Heart right ventricle (tissue), 16 donors: ENCODE data around the gene PCBP3. TPM values are rescaled to one million over a fixed set of nuclear protein-coding genes. Genes with fewer than 3 reads are reported as not detected.

Source experiments
- ATAC-seq, 8 donors: fragments of 200-7000 bp; cut with Tn5 transposase; one replicate each; pipeline ENCODE4 v1.9.1; 2020; ENCODE audit warnings: mild to moderate bottlenecking in 8 of 8, moderate library complexity in 8 of 8, moderate number of reproducible peaks in 1 of 8
- DNase-seq, 2 donors: peaks; one replicate each; pipeline ENCODE4 v3.0.0-alpha.2; 2020
- H3K27ac ChIP-seq, 10 donors: fragments of 200-600 bp; sonication (generic) in 2 of 10; one replicate each; pipeline versions ENCODE4 v1.5.0 to v1.8.0; 2020 to 2022; ENCODE audit warnings: mild to moderate bottlenecking in 3 of 10
- H3K27me3 ChIP-seq, 7 donors: fragments of 200-600 bp; one replicate each; pipeline ENCODE4 v1.8.0; 2021 to 2022; ENCODE audit warnings: mild to moderate bottlenecking in 2 of 7
- H3K36me3 ChIP-seq, 9 donors: fragments of 200-600 bp; sonication (generic) in 1 of 9; one replicate each; pipeline versions ENCODE4 v1.5.0 to v1.8.0; 2020 to 2022; ENCODE audit warnings: mild to moderate bottlenecking in 2 of 9
- H3K4me1 ChIP-seq, 9 donors: fragments of 200-600 bp; sonication (generic) in 1 of 9; one replicate each; pipeline versions ENCODE4 v1.5.0 to v1.8.0; 2020 to 2022; ENCODE audit warnings: mild to moderate bottlenecking in 4 of 9
- H3K4me3 ChIP-seq, 10 donors: fragments of 200-600 bp; sonication (generic) in 2 of 10; one replicate each; pipeline versions ENCODE4 v1.5.0 to v1.8.0; 2020 to 2022; ENCODE audit warnings: mild to moderate bottlenecking in 7 of 10, moderate library complexity in 2 of 10
- H3K9me3 ChIP-seq, 11 donors: fragments of 200-600 bp in 10 of 11; sonication (generic) in 2 of 11; one replicate each; pipeline versions ENCODE4 v1.5.0 to v1.8.0; 2013 to 2022; ENCODE audit warnings: mild to moderate bottlenecking in 2 of 11, control low read depth in 1 of 11, moderate library complexity in 1 of 11
- WGBS, 2 donors: extraction: QIAGEN DNeasy Blood & Tissue Kit; methylation state at CpG; one replicate each; pipeline ENCODE4 v1.1.7; 2013; ENCODE audit warnings: inconsistent platforms in 1 of 2; 5-methylcytosine and 5-hydroxymethylcytosine counted together
- intact Hi-C, 10 donors: fragments of 100-400 bp; cut with DNase I; formaldehyde crosslinking; loops; one replicate each; pipeline versions ENCODE4 v1.11.1 to v1.14.2; 2022
- polyA plus RNA-seq, 2 donors: library from polyadenylated mRNA; stranded (reverse); fragments of 200-250 nt; gene quantifications; one replicate each; pipeline ENCODE4 v1.2.3, GENCODE V29; 2013
- total RNA-seq, 10 donors: library from RNA; stranded (reverse); fragmentation: NEBNext Ultra II Directional in 3 of 10; extraction: Animal tissue kit (Norgen Biotek cat#: 25700) in 3 of 10; gene quantifications; one replicate each; pipeline versions ENCODE4 v1.2.1 to v1.2.4, GENCODE V29; 2021 to 2023
- TF ChIP-seq, protein P1 (sequence below), 9 donors: fragments of 200-600 bp; sonication (generic) in 2 of 9; IDR thresholded peaks; one replicate each; pipeline versions ENCODE4 v1.5.0 to v1.8.0; 2021 to 2022; ENCODE audit warnings: antibody characterized with exemption in 9 of 9, mild to moderate bottlenecking in 5 of 9, moderate library complexity in 1 of 9
- donor health status: Arrhythmogenic right ventricular cardiomyopathy.
- donor health status: ischemic (EF 13 %, LVEDD 7.1; RV severe dilation, severe dysfunction).
- donor health status: healthy with polysubstance abuse.
- donor health status: DM: no; HTN: yes; CAD: no.
- donor health status: DM: no; HTN: no; CAD: no.
- donor health status: ischemic (EF 25% LVEDD 6.9; RV normal size, moderate dysfunction).
- donor health status: ischemic (EF 25% LVEDD 5.7; RV mildly dilated, moderate dysfunction).
- donor health status: healthy.
- donor health status: DM: yes; HTN: yes; CAD: no.
- donor health status: Ischemic cardiomyopathy.
- donor health status: ischemic (EF 35%, LVEDD 5.7; RV mildly dilated, moderate dysfunction).
- donor health status: nonischemic (EF 11% LVEDD 7.7; RV severe dilation, severe dysfunction).
- donor health status: DM: yes; HTN: yes; CAD: no.
- donor health status: PGD.
- donor health status: ischemic (EF 29% LVEDD 5.4; RV normal size, mild dysfunction).
- donor health status: nonischemic (EF 23%, LVEDD 6.1; RV moderate dilation, normal function).

The PCBP3 gene
- total and polyA plus RNA-seq, 12 donors = 0.25 to 11.3 (median 1.2) TPM

DNA sequence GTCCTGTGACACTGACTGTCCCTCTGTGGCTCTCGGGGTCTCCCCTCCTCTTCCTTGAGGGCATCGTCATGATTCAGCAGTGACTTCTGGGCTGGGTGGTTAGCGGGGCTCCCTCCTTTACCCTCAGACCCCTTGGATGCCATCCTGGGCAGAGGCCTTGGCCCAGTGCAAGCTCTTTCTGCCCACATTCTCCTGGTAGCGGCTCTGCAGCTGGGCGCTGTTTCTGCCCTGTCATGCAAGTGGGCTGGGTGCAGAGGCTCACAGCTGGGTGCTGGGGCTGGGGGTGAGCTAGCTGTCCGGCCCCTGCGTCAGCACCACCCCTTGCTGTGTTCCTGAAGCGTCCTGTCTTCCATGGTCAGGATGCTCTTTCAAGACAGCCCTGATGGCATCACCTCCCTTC lies 158.5 kb downstream of the PCBP3 start:
- H3K36me3 ChIP-seq = no peaks in the 10 kb centered on the region
- ATAC-seq = no peak
- H3K4me3 ChIP-seq = no peak overlapping the region
- 83 to 90% methylated on average over 8 of the region's 8 CpGs for WGBS, 2 donors
- H3K4me1 ChIP-seq = no peaks in the 10 kb centered on the region
- H3K27me3 ChIP-seq = peaks cover 0 to 9% (median 0%) of the 10 kb centered on the region in 7 donors
- H3K27ac ChIP-seq = no peak overlapping the region
- no peak for DNase-seq
- TF ChIP-seq, protein P1, sequence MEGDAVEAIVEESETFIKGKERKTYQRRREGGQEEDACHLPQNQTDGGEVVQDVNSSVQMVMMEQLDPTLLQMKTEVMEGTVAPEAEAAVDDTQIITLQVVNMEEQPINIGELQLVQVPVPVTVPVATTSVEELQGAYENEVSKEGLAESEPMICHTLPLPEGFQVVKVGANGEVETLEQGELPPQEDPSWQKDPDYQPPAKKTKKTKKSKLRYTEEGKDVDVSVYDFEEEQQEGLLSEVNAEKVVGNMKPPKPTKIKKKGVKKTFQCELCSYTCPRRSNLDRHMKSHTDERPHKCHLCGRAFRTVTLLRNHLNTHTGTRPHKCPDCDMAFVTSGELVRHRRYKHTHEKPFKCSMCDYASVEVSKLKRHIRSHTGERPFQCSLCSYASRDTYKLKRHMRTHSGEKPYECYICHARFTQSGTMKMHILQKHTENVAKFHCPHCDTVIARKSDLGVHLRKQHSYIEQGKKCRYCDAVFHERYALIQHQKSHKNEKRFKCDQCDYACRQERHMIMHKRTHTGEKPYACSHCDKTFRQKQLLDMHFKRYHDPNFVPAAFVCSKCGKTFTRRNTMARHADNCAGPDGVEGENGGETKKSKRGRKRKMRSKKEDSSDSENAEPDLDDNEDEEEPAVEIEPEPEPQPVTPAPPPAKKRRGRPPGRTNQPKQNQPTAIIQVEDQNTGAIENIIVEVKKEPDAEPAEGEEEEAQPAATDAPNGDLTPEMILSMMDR (IDR thresholded peaks at IDR 0.05) = no peak
- no peaks in the 10 kb centered on the region for H3K9me3 ChIP-seq
- intact Hi-C loops = no loop called here

DNA sequence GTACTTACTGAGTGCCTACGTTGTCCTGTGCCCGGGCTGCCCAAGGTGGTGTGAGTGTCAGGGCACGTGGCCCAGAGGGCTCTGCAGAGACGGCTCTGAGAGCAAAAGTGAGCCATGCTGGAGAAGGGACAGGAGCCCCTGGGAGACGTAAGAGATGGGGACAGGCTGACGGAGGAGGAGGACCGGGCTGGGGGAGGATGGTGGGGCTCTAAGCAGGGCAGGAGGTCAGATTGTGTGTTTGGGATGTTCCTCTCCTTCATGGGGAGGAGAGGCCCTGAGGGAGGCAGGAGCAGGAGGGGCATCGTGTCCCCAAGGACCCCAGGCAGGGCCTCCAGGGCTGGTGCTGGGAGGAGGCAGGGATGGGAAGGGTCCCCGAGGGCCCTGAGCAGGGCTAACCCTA lies 158.9 kb downstream of the PCBP3 start:
- H3K36me3 ChIP-seq = no peaks in the 10 kb centered on the region
- TF ChIP-seq, protein P1 (IDR thresholded peaks at IDR 0.05) = no peak
- intact Hi-C loops = no loop called here
- whole genome bisulfite sequencing, 2 donors = 66 to 71% methylated on average over 9 of the region's 9 CpGs
- H3K27me3 ChIP-seq = peaks cover 0 to 9% (median 0%) of the 10 kb centered on the region in 7 donors
- ATAC-seq = no peak
- H3K9me3 ChIP-seq = peaks cover 0 to 1% (median 0%) of the 10 kb centered on the region in 11 donors
- no peak for DNase-seq
- no peak overlapping the region for H3K4me3 ChIP-seq
- H3K4me1 ChIP-seq = no peaks in the 10 kb centered on the region
- no peak overlapping the region for H3K27ac ChIP-seq

DNA sequence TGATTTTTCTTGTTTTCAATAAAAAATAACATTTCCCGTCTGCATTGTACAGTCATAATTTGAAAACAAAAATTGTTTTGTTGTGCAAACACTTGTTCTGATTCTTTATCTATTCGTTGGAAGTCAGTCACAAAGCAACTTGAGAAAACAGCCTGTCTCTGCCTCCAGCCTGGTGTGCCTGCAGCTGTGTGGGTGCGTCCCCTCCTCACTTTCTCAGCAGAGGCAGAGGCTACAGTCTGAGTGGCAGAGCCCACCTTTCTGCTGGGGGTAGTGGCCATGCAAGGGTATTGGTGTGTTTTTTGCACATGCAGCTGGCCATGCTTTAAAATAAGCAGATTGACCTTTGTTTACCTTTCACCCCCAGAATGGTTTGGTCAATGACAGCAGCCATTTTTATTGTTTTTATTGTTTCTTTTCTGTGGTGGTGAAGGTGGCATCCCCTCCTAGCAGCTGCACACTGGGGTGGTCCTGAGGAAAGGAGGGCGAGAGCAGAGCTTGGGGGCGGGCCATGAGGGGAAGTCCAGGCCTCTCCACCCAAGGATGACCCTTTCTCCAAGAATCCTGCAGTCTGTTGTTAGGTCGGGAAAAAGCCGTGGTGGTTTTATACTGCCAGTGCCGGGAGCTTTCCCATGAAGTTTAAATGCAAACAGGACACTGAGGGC lies 159.6 kb downstream of the PCBP3 start:
- intact Hi-C loops = no loop called here
- ATAC-seq (no peak), DNase-seq (no peak)
- 73 to 81% methylated on average over 8 of the region's 8 CpGs for WGBS, 2 donors
- TF ChIP-seq, protein P1 (IDR thresholded peaks at IDR 0.05) = no peak
- H3K9me3 ChIP-seq = peaks cover 0 to 7% (median 0%) of the 10 kb centered on the region in 11 donors
- H3K27me3 ChIP-seq = peaks cover 0 to 9% (median 0%) of the 10 kb centered on the region in 7 donors
- no peak overlapping the region for H3K27ac ChIP-seq
- H3K4me1 ChIP-seq = no peaks in the 10 kb centered on the region
- no peak overlapping the region for H3K4me3 ChIP-seq
- no peaks in the 10 kb centered on the region for H3K36me3 ChIP-seq

DNA sequence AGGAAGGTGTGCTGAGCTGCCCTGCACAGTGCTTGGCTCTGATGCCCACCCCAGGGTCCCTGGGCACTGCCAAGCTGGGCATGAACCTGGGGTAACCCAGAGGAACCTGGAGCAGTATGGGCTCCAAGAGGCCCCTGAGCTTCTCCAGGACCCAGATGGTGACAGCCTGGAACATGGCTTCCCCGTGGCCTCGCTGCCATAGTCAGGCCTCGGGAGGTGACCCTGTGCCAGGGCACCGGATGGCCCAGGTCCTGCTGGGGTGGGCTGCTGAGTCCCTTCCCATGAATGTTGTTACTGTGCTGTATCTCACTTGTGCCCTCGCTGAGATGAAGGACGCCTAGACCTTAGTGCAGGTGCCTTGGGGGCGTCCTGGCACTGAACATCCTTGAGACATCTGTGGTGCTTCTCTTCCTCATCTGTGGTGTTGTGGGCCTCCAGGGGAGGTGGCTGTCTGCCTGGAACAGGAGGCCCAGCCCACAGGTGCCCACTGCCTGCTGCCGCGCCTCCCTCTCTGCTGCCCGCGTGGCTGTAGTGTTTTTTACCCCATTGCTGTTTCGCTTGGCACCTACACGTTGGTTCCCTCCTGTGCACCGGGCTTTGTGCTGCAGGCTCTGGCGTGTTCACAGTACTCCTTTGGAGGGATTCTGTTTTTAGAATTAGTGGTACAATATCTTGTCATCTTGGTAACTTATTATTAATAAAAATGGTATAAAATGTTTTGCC lies 160.3 kb downstream of the PCBP3 start:
- no peaks in the 10 kb centered on the region for H3K36me3 ChIP-seq
- peaks cover 0 to 12% (median 0%) of the 10 kb centered on the region in 11 donors for H3K9me3 ChIP-seq
- no peak overlapping the region for H3K27ac ChIP-seq
- peaks cover 0 to 9% (median 0%) of the 10 kb centered on the region in 7 donors for H3K27me3 ChIP-seq
- no peaks in the 10 kb centered on the region for H3K4me1 ChIP-seq
- ATAC-seq = no peak
- DNase-seq = no peak
- intact Hi-C loops = no loop called here
- WGBS, 2 donors = 83 to 85% methylated on average over 15 of the region's 15 CpGs
- H3K4me3 ChIP-seq = no peak overlapping the region
- TF ChIP-seq, protein P1 (IDR thresholded peaks at IDR 0.05) = no peak
